ENCODE measurements around the gene CUBN. TPM values are rescaled to one million over a fixed set of nuclear protein-coding genes. Genes with fewer than 3 reads are reported as not detected.

Gene CUBN
- total RNA-seq, 2 donors from 2014 or later, result 2.6 to 3.6 TPM

DNA sequence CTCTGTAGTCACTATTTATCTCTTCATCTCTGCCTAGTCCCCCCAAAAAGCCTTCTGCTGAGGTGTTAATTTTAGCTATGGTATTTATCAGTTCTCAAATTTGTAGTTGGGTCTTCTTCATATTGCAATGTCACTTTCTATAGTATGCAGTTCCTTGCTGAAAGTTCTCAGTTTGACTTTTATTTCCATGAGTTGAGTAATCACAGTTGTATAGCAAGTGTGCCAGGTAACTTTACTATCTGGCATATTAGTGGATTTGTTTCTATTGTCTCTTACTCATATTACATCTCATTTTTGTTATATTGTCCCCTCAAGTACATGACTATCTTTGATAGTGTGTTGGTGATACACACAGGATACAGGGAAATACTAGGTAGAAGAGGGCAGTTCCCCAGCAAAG lies 152.8 kb downstream of the CUBN start:
- no peaks in the 10 kb centered on the region for H3K36me3 ChIP-seq (replicated peaks in 1 of 2; ENCODE audit: insufficient read depth in 1 of 2, low read depth in 2 of 2)
- no peak for ATAC-seq
- no peak overlapping the region for H3K27ac ChIP-seq
- peaks cover 0 to 5% (median 0%) of the 10 kb centered on the region in 3 donors for H3K9me3 ChIP-seq
- no peak for DNase-seq
- TF ChIP-seq, protein P1, sequence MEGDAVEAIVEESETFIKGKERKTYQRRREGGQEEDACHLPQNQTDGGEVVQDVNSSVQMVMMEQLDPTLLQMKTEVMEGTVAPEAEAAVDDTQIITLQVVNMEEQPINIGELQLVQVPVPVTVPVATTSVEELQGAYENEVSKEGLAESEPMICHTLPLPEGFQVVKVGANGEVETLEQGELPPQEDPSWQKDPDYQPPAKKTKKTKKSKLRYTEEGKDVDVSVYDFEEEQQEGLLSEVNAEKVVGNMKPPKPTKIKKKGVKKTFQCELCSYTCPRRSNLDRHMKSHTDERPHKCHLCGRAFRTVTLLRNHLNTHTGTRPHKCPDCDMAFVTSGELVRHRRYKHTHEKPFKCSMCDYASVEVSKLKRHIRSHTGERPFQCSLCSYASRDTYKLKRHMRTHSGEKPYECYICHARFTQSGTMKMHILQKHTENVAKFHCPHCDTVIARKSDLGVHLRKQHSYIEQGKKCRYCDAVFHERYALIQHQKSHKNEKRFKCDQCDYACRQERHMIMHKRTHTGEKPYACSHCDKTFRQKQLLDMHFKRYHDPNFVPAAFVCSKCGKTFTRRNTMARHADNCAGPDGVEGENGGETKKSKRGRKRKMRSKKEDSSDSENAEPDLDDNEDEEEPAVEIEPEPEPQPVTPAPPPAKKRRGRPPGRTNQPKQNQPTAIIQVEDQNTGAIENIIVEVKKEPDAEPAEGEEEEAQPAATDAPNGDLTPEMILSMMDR (IDR thresholded peaks at IDR 0.05), result no peak
- no peak for TF ChIP-seq POLR2A (IDR thresholded peaks at IDR 0.05)
- intact Hi-C loops (cut with DNase I), result no loop called here
- no peak overlapping the region for H3K4me3 ChIP-seq
- no peaks in the 10 kb centered on the region for H3K4me1 ChIP-seq
- no peaks in the 10 kb centered on the region for H3K27me3 ChIP-seq

DNA sequence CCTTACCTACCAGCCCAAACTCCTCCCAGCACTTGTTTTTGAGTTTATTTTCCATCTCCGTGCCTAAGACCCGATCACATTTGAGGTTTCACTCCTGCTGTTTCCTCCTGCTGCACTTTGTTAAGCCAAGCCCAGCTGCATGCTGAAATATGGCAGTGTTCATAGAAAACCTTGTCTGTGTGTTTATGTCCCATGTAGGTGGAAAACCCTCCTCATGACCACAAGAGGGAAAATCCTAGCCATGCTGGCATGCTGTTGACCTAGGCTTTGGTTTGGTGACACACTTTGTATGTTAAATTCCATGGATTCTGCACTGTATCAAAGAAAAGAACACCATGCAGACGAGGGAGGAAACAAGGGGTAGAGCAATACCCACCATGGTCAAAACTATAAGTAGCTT lies 154.4 kb downstream of the CUBN start:
- Histone ChIP-seq H3K4me1 (no peaks in the 10 kb centered on the region), H3K27ac (no peak overlapping the region), H3K9me3 (peaks cover 0 to 5% (median 0%) of the 10 kb centered on the region in 3 donors), H3K36me3 (replicated peaks in 1 of 2; ENCODE audit: insufficient read depth in 1 of 2, low read depth in 2 of 2) (no peaks in the 10 kb centered on the region), H3K27me3 (no peaks in the 10 kb centered on the region), H3K4me3 (no peak overlapping the region)
- ATAC-seq (no peak), DNase-seq (no peak)
- TF ChIP-seq POLR2A (IDR thresholded peaks at IDR 0.05), result no peak
- TF ChIP-seq, protein P1 (IDR thresholded peaks at IDR 0.05), result no peak
- intact Hi-C loops (cut with DNase I), result no loop called here
- WGBS, 2 donors, result 48 to 85% methylated on average over 3 of the region's 3 CpGs

DNA sequence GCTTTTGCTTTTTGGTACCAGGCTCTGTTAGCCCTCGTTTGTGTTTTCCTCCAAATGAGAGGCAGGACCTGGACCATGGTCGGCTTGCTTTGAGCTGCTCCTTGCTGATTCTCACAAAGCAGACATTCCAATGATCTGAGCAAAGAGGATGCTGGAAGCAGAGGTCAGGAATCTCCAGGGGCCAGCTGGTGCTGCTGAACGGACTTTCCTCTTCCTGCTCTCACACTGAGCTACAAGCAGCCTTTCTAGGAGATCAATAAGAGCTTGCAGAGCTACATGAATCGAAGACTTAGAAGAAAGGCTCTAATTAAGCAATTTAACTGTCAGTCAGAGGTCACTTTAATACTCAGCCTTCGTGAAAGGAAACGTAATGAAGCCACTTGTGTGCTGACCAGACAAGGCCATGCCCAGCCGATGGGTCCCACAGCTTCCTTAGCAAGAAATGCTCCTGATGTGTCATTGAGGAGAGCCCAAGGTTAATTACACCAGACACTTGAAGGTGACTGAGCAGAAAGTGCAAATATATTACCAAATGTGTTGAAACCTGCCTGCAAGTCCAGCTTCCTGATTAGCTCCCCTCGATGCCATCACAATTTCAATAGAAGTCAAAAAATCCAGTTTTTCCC lies 161.1 kb downstream of the CUBN start:
- intact Hi-C loops (cut with DNase I), result no loop called here
- no peaks in the 10 kb centered on the region for H3K36me3 ChIP-seq (replicated peaks in 1 of 2; ENCODE audit: insufficient read depth in 1 of 2, low read depth in 2 of 2)

DNA sequence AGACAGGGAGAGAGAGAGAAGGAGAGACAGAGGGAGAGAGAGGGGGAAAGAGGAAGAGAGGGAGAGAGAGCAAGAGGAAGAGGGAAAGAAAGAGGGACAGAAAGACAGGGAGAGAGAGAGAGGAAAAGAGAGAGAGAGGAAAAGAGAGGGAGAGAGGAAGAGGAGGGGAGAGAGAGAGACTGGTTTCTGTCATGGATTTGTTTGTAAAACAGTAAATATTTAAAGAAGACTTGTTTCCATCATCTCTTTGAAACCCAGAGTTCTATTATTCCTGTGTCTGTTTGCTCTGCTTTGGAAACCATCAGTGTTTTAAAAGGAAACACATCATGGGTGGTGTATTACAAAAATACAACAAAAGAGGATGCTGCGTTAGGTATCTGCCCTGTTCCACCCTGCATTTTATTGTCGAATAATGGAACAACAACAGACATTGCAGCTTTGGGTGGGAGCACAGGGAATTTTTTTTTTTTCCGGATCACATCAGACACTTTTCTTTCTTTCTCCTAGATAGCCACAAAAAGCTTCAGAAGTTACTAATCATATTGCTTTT lies 161.7 kb downstream of the CUBN start:
- Histone ChIP-seq H3K4me1 (no peaks in the 10 kb centered on the region), H3K9me3 (no peaks in the 10 kb centered on the region), H3K27me3 (no peaks in the 10 kb centered on the region), H3K4me3 (no peak overlapping the region), H3K36me3 (replicated peaks in 1 of 2; ENCODE audit: insufficient read depth in 1 of 2, low read depth in 2 of 2) (no peaks in the 10 kb centered on the region), H3K27ac (no peak overlapping the region)
- WGBS, 2 donors, result 63 to 65% methylated on average over 3 of the region's 3 CpGs
- TF ChIP-seq, protein P1 (IDR thresholded peaks at IDR 0.05), result no peak
- TF ChIP-seq POLR2A (IDR thresholded peaks at IDR 0.05), result no peak
- DNase-seq (no peak), ATAC-seq (no peak)
- intact Hi-C loops (cut with DNase I), result no loop called here

More for the DNA sequence above, 161.1 kb downstream of the CUBN start:
- H3K4me1 ChIP-seq, result no peaks in the 10 kb centered on the region
- no peak overlapping the region for H3K27ac ChIP-seq
- ATAC-seq (peak; percentile 58), DNase-seq (peak in 2 of 4 donors; percentile 20 to 30)
- no peaks in the 10 kb centered on the region for H3K27me3 ChIP-seq
- 23% methylated on average over 8 of the region's 8 CpGs for WGBS, 2 donors
- H3K4me3 ChIP-seq, result no peak overlapping the region
- no peaks in the 10 kb centered on the region for H3K9me3 ChIP-seq
- TF ChIP-seq, protein P1 (IDR thresholded peaks at IDR 0.05), result no peak
